Iris pigment epithelial cell (primary cell): ENCODE measurements around the gene HIVEP3.

ENCODE experiments used
- DNase-seq: peaks from one replicate; pipeline ENCODE4 v3.0.0-alpha.2; 2011; ENCODE audit warnings: low read depth

HIVEP3 gene

GRCh38 chr1:41728403-41729202, 190.1 kb downstream of the HIVEP3 start:
- DNase-seq: no peak

DNA sequence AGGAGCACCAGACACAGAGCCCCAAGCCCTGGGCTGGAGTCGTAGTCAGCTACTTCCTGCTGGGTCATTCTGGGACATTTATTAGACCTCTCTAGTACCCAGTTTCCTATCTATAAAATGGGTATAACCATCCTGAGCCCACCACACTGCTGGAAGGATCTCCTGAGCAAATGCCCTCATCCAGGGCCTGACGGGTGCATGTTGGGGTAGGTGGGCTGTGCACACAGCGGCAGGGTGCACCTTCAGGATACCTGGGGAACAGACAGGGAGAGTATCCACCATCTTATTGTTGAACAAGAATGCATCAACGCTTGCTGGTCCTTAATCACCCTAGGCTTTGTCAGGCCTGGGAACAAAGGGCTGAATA, 191.0 kb downstream of the HIVEP3 start:
- DNase-seq: no peak

- DNase-seq: no peak
These were observed 191.6 kb downstream of the HIVEP3 start for GRCh38 chr1:41726899-41727748.

DNA sequence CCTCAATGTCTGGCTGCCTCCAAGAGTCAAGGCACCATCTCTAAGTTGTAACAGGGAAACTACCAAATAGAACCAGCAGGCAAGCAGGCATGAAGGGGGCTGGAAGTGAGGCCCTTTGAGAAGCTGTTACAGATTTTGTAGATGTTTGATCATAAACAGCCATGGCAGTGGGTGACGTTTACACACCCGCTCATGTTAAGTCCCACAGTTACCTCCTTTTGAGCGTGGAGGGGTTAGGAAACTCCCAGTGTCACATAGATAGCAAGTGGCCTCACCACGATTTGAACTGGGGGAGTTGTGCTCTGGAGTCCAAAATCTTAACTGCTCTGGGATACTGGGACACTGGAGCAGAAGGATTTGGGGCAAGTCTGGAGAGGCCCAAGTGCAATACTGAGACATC, 192.4 kb downstream of the HIVEP3 start:
- no peak for DNase-seq

GRCh38 chr1:41724926-41725325, 193.8 kb downstream of the HIVEP3 start:
- no peak for DNase-seq

GRCh38 chr1:41724248-41724647, 194.5 kb downstream of the HIVEP3 start:
- DNase-seq: peak; percentile 26

- no peak for DNase-seq
These were observed 194.9 kb downstream of the HIVEP3 start for GRCh38 chr1:41723786-41724185.

DNA sequence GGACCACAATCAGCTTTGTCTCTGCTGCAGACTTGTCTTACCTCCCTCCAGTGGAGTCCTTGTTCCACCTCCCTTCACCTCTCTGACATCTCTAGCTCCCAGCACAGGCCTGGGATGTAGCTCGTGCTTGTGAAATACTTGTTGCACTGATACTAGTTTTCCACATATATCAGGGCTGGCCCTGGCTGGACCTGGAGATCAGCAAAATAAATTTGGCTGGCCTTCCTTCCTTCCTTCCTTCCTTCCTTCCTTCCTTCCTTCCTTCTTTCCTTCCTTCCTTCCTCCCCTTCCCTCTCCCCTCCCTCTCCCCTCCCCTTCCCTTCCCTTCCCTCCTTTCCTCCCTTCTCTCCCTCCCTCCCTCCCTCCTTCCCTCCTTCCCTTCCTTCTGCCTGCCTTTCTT, 196.5 kb downstream of the HIVEP3 start:
- no peak for DNase-seq

DNA sequence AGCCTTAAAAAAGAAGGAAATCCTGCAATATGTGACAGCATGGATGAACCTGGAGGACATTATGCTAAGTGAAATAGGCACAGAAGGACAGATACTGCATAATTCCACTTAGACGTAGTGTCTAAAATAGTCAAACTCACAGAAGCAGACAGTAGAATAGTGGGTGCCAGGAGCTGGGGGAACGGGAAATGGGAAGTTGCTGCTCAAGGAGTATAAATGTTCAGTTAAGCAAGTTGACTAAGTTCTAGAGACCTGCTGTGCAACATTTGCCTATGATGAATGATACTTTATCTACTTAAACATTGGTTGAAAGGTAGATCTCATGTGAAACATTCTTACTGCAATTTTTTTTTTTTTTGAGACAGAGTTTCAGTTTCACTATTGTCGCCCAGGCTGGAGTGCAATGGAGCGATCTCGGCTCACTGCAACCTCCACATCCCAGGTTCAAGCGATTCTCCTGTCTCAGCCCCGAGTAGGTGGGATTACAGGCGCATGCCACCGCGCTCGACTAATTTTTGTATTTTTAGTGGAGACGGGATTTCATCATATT, 197.8 kb downstream of the HIVEP3 start:
- no peak for DNase-seq

- no peak for DNase-seq
These were observed 199.1 kb downstream of the HIVEP3 start for GRCh38 chr1:41719590-41719989.

- no peak for DNase-seq
These were observed 199.6 kb downstream of the HIVEP3 start for GRCh38 chr1:41719128-41719527.

- no peak for DNase-seq
These were observed 200.2 kb downstream of the HIVEP3 start for GRCh38 chr1:41718497-41718896.

DNA sequence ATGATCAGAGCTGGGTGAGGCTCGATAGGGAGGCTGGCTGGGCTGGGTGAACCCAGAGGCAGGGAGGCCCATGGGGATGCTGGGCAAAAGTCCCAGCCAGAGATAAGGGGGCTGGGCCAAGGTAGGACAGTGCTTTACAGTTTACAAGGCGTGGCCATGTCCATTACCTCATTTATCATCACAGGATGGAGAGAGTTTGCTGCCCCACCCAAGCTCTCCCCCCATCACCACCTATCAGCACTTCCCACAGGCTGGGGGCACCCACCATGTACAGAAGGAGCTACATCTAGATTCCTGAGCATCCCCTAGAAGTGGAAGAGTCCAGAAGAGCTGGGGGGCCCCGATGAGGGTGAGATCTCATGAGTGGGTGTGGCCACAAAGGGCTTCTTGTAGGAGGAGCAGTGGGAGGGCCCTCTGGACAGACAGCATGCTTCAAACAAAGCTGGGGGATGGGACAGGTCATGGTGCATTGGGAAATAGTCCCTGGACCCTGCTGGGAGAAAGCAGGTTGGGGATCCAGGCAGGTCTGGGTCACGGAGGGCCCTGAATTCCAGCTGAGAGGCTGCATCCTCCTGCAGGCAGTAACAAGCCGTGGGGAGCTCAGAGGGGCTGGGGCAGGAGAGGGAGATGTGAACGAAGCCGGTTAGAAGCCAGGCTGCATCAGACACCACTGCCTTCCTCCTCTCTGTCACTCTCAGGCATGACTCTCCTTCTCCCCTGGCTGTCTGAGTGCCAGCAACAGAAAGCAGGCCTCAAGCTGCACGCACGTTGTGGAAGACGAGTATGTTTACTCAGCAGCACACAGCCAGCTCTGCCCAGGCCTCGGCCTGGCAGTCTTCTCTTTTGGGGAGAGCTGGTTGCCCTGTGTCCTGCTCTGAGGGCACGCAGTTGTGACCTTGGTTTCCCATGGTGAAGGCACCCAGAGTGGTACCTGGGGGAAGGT, 202.3 kb downstream of the HIVEP3 start:
- DNase-seq: no peak

DNA sequence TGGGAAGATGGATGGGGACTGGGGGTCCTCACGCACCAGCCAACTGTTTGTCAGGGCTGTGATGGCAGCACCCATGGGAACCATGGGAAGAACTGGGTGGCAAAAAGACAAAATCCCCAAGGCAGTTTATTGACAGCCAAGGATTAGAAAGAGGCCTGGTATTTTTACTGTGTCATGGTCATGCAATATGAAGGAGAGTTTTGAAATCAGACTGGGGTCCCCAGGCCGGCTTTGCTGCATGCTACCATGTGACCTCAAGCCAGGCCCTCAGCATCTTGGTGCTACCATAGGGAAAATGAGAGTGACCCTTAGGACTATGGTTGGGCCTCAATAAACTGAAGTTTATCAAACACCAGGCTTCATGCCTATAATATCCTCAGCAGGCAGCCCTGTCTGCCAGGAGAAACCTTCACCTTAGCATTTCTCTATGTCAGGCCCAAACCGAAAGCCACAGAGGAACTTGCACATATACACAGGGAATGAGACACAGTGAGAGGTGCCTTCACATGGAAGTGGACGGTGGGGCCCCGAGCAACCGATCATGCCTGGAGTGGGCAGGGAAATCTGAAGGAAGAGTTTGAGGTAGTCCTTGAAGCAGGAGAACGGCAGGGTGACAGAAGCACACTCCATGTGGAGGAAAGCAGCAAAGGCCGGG, 203.2 kb downstream of the HIVEP3 start:
- DNase-seq: no peak

GRCh38 chr1:41714638-41715389, 203.9 kb downstream of the HIVEP3 start:
- DNase-seq: no peak

DNA sequence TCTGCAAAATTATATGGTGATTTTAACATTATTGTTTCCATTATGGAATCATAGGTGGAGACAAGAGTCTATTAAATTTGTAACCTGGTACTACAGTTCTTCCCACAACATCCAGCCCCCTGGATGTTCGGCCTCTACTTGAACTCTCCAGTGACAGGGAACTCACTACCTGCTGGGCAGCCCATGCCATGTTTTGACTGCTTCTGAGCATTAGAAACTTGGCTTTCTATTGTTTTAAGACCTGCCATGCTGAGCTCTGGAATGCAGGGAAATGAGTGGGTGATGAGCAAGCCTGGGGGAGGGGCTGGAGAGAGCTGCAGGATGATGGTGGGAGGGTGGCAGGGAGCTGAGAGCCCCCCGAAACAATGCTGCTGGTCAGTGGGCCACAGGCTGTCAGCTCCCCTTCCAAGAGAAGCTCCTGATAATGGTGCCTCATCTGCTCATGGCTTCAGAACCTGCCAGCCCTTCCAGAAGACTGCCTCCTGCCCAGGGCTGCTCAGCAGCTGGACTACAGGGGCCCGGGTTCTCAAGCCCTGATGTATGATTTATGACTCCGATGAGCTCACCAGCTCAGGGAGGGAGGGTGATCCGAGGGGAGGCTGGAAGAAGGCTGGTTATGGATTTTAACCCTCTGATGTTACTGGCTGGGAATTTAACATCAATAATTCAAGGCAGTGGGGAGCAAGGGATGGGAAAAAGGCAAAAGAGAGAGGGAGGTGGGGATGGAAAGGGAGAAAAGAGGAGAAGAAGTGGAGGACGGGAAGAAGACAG, 205.0 kb downstream of the HIVEP3 start:
- DNase-seq: peak; percentile 78

- DNase-seq: no peak
These were observed 205.6 kb downstream of the HIVEP3 start for GRCh38 chr1:41713141-41713540.

GRCh38 chr1:41712695-41713094, 206.0 kb downstream of the HIVEP3 start:
- no peak for DNase-seq

- DNase-seq: no peak
These were observed 206.6 kb downstream of the HIVEP3 start for GRCh38 chr1:41712081-41712480.

- DNase-seq: no peak
These were observed 207.1 kb downstream of the HIVEP3 start for GRCh38 chr1:41711581-41711980.
